Stomach smooth muscle (tissue), 2 donors: ENCODE measurements around the gene PAX7.

ENCODE experiments used
- H3K27ac ChIP-seq: one replicate; pipeline ENCODE4 v1.7.0; 2013; ENCODE audit warnings: mild to moderate bottlenecking, low read length, inconsistent platforms
- H3K27me3 ChIP-seq, 2 donors: one replicate each; pipeline ENCODE4 v1.7.0; 2013; ENCODE audit warnings: low read length in 2 of 2; ENCODE audit not compliant: insufficient read depth in 2 of 2, control insufficient read depth in 1 of 2
- H3K36me3 ChIP-seq, 2 donors: one replicate each; pipeline ENCODE4 v1.7.0; 2013; ENCODE audit warnings: low read length in 2 of 2; ENCODE audit not compliant: control insufficient read depth in 2 of 2, insufficient read depth in 2 of 2
- H3K4me1 ChIP-seq: one replicate; pipeline ENCODE4 v1.7.0; 2013; ENCODE audit warnings: low read length; ENCODE audit not compliant: control insufficient read depth, insufficient read depth
- H3K4me3 ChIP-seq, 2 donors: one replicate each; pipeline ENCODE4 v1.7.0; 2013; ENCODE audit warnings: low read length in 2 of 2
- H3K9ac ChIP-seq, 2 donors: one replicate each; pipeline ENCODE4 v1.7.0; 2013; ENCODE audit warnings: low read length in 2 of 2, mild to moderate bottlenecking in 1 of 2
- H3K9me3 ChIP-seq, 2 donors: one replicate each; pipeline ENCODE4 v1.7.0; 2013; ENCODE audit warnings: low read length in 2 of 2; ENCODE audit not compliant: control insufficient read depth in 2 of 2
- donor health status: healthy.
- donor health status: Pancreatic carcinoma.

PAX7 gene

DNA sequence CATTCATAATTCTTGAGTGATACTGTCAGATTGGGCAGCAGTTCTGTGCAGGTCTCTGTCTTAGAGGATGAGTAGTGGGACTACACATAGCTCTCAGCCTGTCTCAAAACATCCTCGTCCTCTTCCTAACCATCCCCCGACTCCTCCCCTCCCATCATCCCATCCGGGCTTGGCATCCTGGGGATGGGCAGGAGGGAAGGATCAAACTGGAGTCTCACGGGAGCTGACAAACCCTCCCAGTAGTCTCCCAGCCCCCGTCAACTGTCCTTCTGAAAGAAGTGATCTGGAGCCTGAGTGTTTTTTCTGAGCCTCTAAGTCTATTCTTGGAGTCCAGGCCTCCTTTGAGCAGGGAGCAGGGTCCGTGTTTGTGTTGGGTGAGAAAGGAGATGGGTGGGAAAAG lies 102.0 kb downstream of the PAX7 start:
- Histone ChIP-seq H3K9ac (no peak overlapping the region), H3K36me3 (no peaks in the 10 kb centered on the region), H3K4me3 (no peak overlapping the region), H3K4me1 (no peaks in the 10 kb centered on the region), H3K27ac (no peak overlapping the region), H3K9me3 (peaks cover 0 to 4% of the 10 kb centered on the region in 2 donors), H3K27me3 (peaks cover 14 to 53% of the 10 kb centered on the region in 2 donors)

DNA sequence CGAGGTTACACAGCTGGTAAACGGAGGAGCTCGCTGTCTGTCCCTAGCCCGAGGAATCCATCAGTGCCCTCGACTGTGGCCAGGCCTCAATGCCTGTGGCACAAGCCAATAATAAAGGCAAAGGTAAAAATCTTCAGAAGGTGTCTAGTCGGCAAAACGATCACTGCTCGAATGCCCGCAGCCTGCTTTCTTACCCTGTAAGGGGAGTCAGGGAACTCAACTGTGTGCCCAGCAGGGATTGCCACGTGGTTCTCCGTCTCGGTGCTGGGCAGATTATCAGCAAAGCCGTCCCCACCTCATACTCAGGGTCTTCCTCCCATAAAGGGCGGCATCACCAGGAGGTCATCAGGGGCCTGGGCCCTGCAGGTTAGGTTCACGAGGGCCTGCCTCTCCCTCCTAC lies 103.4 kb downstream of the PAX7 start:
- H3K27ac ChIP-seq: no peak overlapping the region
- peaks cover 0 to 6% of the 10 kb centered on the region in 2 donors for H3K9me3 ChIP-seq
- H3K27me3 ChIP-seq: peaks cover 23 to 61% of the 10 kb centered on the region in 2 donors
- no peak overlapping the region for H3K4me3 ChIP-seq
- H3K9ac ChIP-seq: no peak overlapping the region
- H3K4me1 ChIP-seq: no peaks in the 10 kb centered on the region
- no peaks in the 10 kb centered on the region for H3K36me3 ChIP-seq

DNA sequence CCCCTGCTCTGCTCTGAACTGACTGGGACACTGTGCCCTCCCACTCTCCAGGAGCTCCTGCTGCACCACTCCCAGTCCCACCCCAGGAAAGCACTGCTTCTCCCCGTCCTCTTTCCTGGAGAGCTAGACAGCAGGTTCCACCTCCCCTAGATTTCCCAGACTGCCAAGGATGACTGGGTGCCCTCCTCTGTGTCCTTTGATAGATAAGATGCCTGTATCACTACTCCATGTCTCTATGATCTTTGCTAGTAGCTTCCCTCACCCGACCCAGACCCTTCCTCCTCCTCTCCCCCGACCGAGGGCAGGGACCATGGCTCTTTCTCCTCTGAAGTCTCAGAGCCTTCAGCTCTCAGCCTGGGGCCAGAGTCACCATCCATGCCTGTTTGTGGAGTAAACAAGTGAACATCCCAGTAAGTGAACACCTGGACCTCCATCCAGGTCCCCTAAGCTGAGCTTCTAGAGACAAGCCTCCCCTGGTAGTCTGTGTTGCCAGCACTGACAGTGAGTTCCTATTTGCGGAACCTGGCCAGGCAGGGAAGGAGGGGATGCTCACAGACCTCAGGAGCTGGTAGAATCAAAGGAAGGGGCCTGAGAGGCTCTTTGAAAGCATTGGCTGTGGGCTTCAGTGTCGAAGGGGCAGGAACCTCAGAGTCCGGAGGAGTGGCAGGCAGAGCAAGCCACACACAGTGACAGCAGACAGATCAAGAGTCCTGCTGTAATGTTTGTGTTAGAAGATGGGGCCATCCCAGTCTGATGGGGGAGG lies 104.0 kb downstream of the PAX7 start:
- Histone ChIP-seq H3K9ac (no peak overlapping the region), H3K36me3 (no peaks in the 10 kb centered on the region), H3K9me3 (peaks cover 0 to 6% of the 10 kb centered on the region in 2 donors), H3K4me3 (no peak overlapping the region), H3K4me1 (no peaks in the 10 kb centered on the region), H3K27me3 (peaks cover 24 to 60% of the 10 kb centered on the region in 2 donors), H3K27ac (no peak overlapping the region)

DNA sequence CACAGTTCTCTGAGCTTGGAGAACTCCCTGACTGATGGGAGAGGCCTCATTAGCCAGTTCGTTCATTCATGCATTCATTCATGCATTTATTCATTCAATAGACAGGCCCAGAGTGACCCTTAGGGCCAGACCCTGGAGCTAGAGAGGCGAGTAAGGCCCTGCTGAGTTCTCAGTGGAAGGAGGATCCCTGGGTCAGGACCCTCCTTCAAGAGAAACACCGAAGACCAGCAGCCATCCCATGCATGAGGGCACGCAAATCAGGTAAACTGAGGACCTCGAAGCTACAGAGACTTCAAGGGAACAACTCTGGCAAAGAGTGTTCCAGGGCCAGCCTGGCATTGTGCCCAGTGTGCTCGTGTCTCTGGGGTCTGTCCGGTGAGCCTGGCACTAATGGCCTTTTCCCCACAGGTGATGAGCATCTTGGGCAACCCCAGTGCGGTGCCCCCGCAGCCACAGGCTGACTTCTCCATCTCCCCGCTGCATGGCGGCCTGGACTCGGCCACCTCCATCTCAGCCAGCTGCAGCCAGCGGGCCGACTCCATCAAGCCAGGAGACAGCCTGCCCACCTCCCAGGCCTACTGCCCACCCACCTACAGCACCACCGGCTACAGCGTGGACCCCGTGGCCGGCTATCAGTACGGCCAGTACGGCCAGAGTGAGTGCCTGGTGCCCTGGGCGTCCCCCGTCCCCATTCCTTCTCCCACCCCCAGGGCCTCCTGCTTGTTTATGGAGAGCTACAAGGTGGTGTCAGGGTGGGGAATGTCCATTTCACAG lies 104.8 kb downstream of the PAX7 start:
- H3K4me1 ChIP-seq: no peaks in the 10 kb centered on the region
- H3K27me3 ChIP-seq: peaks cover 21 to 61% of the 10 kb centered on the region in 2 donors
- H3K4me3 ChIP-seq: no peak overlapping the region
- H3K9me3 ChIP-seq: peaks cover 0 to 6% of the 10 kb centered on the region in 2 donors
- no peak overlapping the region for H3K9ac ChIP-seq
- no peaks in the 10 kb centered on the region for H3K36me3 ChIP-seq
- H3K27ac ChIP-seq: no peak overlapping the region

DNA sequence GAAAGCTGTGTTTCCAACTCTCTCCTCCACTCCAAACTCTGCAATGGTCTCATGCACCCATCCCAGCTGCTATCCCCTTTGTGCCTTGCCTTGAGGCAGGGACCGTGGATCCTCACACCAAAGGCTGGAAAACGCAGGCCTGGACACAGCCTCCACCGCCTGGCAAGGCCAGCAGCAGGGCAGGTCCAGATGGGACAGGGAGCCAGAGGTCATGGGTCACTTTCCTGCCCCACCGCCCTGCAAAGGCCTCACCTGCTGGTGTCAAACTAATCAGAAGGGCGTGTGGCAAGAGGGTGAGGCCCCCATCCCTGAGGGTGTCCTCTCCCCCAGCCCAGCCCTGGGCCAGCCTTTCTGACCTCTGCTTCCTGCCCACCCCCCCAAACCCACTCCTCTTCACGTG lies 106.3 kb downstream of the PAX7 start:
- H3K27ac ChIP-seq: no peak overlapping the region
- H3K9ac ChIP-seq: no peak overlapping the region
- no peaks in the 10 kb centered on the region for H3K36me3 ChIP-seq
- no peaks in the 10 kb centered on the region for H3K4me1 ChIP-seq
- H3K4me3 ChIP-seq: no peak overlapping the region
- H3K27me3 ChIP-seq: peaks cover 15 to 52% of the 10 kb centered on the region in 2 donors
- peaks cover 0 to 6% of the 10 kb centered on the region in 2 donors for H3K9me3 ChIP-seq

DNA sequence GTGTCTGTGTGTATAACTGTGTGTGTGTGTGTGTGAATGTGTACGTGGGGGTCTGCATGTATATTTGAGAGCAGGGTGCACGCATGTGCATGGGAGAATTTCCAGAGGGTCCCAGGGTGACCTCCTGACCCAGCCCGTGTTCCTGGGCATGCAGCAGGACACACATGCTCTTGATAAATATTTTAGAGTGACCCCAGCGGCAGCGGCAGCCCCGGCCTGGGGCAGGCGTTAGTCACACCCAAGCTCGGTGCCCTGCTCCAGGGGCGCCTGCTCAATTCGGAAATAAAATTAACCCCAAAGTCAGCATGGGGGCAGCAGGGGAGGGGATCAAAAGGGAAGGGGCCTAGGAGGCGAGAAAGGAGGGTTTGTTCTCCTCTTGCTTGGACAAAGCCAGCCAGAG lies 107.5 kb downstream of the PAX7 start:
- Histone ChIP-seq H3K36me3 (no peaks in the 10 kb centered on the region), H3K4me3 (no peak overlapping the region), H3K9me3 (peaks cover 0 to 6% of the 10 kb centered on the region in 2 donors), H3K9ac (no peak overlapping the region), H3K27me3 (peaks cover 15 to 51% of the 10 kb centered on the region in 2 donors), H3K27ac (no peak overlapping the region), H3K4me1 (no peaks in the 10 kb centered on the region)

DNA sequence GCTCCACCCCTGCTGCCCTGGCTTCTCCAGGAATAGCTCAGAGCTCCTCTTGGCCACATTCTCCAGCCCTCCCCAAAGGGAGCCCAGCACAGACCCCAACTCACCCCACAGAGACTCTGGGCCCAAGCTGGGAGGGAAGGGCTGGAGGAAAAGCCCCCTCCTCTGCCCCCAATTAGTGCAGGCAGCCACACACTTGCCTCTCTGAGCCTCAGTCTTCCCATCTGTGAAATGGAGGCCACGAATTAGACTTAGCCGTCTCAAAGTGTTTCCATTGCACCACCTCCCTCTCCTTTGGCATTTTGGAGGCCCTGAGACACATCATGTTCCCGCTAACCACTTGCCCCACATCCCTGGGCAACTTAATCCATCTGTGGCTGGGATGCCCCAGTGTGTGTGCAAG lies 108.0 kb downstream of the PAX7 start:
- Histone ChIP-seq H3K36me3 (no peaks in the 10 kb centered on the region), H3K9me3 (peaks cover 0 to 6% of the 10 kb centered on the region in 2 donors), H3K27ac (no peak overlapping the region), H3K4me3 (no peak overlapping the region), H3K4me1 (no peaks in the 10 kb centered on the region), H3K27me3 (peaks cover 15 to 49% of the 10 kb centered on the region in 2 donors), H3K9ac (no peak overlapping the region)

DNA sequence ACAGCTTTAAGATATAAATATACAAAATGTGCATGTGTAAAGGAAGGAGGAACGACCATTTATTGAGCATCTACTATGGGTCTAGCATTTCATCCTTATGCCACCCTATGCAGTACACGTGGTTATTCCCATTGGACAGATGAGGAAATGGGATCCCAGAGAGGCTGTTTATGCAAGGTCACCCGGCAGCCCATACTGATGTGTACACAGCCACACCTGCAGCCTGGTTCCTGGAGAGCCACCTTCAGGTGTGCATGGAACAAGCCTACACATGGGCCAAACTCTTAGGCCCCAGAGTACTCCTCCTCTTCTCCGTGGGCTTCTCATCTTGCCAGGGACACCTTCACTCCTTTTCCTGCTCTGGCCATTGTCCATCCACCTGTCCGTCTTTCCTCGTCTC lies 108.8 kb downstream of the PAX7 start:
- Histone ChIP-seq H3K9ac (no peak overlapping the region), H3K27me3 (peaks cover 19 to 42% of the 10 kb centered on the region in 2 donors), H3K4me3 (no peak overlapping the region), H3K4me1 (no peaks in the 10 kb centered on the region), H3K36me3 (no peaks in the 10 kb centered on the region), H3K27ac (no peak overlapping the region), H3K9me3 (peaks cover 0 to 6% of the 10 kb centered on the region in 2 donors)

DNA sequence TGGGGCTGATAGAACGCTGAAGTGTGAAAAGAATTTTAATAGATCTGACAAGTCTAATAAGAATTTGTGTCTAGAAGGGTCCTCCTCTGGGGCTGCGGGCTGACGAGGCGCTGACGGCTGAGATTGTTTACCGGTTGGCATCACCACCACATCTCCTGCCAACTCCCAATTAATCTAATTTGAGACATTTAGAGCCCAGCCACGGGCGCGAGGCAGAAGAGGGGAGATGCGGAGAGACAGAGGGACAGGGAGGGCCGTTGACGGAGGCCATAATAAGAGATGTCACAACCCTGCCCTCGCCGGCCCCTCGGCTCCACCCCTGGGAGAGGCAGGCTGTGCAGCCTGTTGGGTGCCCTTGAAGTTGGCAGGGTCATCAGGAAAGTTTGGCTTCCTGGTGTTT lies 109.3 kb downstream of the PAX7 start:
- H3K4me1 ChIP-seq: no peaks in the 10 kb centered on the region
- H3K9ac ChIP-seq: no peak overlapping the region
- peaks cover 0 to 6% of the 10 kb centered on the region in 2 donors for H3K9me3 ChIP-seq
- no peak overlapping the region for H3K4me3 ChIP-seq
- no peaks in the 10 kb centered on the region for H3K36me3 ChIP-seq
- no peak overlapping the region for H3K27ac ChIP-seq
- peaks cover 19 to 40% of the 10 kb centered on the region in 2 donors for H3K27me3 ChIP-seq

DNA sequence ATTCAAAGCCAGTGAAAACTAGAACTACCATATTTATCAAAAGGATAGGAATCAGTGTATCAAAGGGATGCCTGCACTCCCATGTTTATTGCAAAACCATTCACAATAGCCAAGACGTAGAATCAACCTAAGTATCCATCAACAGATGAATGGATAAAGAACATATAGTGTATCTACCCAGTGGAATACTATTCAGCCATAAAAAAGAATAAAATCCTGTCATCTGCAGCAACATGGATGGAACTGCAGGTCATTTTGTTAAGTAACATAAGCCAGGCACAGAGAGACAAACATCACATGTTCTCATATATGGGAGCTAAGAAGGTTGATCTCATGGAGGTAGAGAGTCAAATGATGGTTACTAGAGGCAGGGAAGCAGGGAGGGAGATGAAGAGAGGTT lies 110.0 kb downstream of the PAX7 start:
- Histone ChIP-seq H3K27me3 (peaks cover 19 to 36% of the 10 kb centered on the region in 2 donors), H3K9ac (no peak overlapping the region), H3K27ac (no peak overlapping the region), H3K4me1 (no peaks in the 10 kb centered on the region), H3K36me3 (no peaks in the 10 kb centered on the region), H3K9me3 (peaks cover 0 to 6% of the 10 kb centered on the region in 2 donors), H3K4me3 (no peak overlapping the region)

DNA sequence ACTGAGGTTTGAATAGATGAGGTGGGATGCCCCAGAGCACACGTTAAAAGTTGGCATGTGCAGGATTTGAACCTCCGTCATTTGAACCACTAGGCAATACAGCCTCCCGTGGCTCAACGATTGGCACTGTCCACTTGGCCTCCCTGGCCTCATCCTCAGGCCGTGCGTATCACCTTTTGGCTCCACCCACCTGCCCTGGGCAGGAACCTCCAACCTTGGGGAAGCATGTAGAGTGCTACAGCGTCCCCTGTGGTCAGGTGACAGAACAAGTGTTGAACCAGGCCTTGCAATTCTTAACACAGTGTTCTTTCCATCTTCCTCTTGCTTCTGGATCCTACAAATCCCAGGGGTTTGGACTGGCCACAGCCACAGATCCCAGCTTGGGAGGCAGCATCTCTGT lies 112.6 kb downstream of the PAX7 start:
- Histone ChIP-seq H3K4me1 (no peaks in the 10 kb centered on the region), H3K9ac (no peak overlapping the region), H3K36me3 (no peaks in the 10 kb centered on the region), H3K9me3 (no peaks in the 10 kb centered on the region), H3K27ac (no peak overlapping the region), H3K27me3 (peaks cover 20 to 41% of the 10 kb centered on the region in 2 donors), H3K4me3 (no peak overlapping the region)
